NCI-H187 treated with DMSO at 0.1 percent for 48 hours (cell line): Measurements from ENCODE around the gene NCOR2.

Source experiments
- DNase-seq: peaks from one replicate; lab custom pipeline; 2025; lab: John Stamatoyannopoulos, UW

The NCOR2 gene

DNA sequence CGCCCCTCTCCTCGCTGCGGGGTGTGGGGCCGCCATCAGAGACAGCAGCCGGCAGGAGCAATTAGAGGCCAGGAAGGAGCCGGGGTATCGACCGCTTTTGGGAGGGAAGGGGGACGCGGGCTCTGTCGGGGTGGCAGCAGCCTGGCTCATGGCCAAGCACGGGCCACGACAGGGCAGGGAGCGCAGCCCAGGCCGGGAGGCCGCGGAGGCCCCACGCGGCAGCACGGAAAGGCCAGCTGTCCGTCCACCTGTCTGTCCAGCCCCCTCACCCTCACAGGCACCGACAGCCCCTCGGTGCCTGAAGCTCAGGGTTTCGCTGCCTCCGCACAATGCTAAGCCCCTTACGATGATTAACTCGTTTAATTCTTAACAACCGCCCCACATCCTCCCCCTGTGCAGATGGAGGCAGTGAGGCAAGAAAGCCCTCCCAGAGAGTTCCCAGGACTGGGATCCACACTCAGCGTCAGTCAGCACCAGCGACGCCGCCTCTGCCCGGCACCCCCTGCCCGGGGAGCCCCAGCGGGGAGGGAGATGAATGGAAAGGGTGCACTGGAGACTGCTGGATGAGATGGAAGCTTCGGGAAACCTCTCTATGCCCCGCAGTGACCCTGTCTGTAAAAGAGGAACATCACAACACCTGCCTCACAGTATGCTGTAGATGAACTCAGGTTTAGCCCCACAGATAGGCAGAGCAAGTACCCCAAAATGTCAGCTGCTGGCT, 23.7 kb downstream of the NCOR2 start:
- no peak for DNase-seq

DNA sequence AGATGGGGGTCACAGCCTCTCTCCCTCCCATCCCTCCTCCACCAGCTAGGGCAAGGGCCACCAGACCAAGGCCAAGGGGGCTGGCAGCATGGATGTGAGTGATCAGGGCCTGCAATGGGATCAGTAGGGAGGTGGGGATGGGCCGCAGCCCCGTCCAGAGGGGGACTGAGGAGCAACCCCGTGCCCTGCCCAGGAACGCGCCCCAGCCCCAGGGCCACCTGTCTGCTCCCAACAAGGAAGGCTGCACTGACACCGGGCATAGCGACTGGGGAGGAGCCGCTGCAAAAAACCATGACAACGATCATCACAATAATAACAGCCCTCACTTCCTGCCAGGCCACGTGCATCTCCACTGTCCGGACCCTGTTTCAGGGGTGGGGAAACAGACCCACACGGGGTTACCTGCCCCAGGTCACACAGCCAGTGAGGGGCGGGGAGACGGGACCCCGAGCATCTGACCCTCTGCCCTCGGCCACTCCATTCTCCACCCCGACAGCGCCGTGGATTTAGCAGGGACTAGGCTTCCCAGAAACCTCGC, 24.3 kb downstream of the NCOR2 start:
- no peak for DNase-seq

DNA sequence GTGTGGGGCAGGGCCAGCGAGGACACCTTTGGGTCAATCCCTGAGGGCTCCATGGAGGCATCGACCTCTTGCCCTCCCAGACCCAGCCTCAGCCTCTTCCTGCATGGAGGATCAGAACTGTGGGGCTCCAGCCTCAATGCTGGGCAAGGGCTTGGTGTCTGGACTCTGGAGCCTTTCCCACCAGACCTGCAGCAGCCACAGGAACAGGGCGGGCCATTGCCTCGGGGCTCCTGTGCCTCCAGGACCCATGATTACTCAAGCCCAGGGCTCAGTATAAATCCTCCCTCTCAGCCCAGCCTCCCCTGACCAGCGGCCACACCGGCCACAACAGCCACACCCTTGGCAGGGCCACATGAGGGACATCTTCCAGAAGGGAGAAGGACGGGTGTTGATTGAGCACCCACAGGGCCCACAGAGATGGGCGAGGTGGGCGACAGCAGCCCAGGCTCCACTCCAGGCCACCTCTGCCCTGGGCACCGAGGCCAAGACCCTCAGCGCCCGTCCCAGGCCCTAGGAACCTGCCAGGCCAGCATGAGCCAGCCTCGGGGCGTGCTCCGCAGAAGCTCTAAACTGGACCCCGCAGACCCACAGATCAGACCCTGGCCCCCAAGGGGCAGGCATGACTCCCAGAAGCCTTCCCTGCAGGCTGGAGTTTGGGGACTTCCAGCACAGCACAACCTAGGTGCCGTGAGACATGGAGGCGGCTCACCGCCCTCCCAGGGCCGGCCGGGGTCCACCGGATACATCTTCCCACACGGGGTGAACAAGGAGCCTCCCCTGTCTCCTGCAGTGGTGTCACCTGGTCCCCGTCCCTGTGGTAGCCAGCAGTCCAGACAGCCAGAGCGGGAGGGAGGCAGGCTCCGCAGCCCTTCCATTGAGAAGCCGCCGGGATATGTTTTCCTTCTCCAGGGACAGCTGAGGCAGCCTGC, 25.1 kb downstream of the NCOR2 start:
- no peak for DNase-seq

DNA sequence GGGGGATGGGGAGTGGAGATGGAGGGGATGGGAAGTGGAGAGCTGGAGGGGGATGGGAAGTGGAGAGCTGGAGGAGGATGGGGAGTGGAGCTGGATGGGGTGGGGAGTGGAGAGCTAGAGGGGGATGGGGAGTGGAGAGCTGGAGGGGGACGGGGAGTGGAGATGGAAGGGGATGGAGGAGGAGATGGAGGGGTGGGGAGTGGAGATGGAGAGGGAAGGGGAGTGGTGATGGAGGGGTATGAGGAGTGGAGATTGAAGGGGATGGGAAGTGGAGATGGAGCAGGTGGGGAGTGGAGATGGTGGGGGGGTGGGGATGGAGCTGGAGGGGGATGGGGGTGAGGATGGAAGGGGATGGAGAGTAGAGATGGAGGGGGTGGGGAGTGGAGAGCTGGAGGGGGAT, 26.1 kb downstream of the NCOR2 start:
- DNase-seq = no peak

DNA sequence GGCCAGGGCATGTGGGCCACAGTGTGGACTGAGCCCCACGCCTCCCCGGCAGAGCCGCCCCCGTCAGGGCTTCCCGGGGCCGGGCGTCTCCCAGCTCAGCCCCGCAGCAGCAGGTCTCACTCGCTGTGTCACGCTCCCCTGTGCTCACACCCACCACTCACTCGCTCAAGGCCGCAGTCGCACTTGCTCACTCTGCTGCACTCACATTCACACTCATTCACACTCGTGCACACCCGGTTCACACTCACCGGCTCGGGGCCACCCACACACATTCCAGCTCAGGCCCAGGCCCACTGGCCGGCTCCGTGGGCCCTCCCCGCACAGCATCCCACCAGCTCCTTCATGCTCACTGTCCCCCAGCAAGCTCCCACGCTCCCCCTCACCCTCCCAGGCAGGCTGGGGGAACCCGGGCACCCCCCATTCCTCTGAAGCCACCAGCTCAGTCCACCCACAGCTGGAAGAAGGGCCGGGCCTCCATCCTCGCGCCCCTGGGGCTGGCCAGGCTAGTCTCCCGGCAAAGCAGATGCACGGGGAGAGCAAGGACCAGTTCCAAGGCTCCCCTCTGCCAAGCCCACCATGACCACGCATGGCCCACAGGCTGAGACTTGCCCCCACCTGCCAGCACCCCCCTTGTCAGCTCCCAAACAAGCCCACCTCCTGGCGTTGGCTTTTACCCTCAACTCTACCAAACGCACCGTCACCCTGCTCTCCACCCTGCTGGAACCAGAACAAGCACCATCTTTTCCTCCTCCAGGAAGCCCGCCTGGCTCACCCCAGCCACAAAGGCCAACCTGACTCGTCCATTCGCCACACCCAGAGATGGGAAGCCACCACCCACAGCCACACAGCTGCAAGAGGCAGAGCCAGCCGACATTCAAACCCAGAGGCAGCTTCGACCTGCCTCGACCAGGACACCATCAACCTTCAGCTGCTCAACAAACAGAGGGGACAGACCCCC, 28.0 kb downstream of the NCOR2 start:
- DNase-seq = no peak

DNA sequence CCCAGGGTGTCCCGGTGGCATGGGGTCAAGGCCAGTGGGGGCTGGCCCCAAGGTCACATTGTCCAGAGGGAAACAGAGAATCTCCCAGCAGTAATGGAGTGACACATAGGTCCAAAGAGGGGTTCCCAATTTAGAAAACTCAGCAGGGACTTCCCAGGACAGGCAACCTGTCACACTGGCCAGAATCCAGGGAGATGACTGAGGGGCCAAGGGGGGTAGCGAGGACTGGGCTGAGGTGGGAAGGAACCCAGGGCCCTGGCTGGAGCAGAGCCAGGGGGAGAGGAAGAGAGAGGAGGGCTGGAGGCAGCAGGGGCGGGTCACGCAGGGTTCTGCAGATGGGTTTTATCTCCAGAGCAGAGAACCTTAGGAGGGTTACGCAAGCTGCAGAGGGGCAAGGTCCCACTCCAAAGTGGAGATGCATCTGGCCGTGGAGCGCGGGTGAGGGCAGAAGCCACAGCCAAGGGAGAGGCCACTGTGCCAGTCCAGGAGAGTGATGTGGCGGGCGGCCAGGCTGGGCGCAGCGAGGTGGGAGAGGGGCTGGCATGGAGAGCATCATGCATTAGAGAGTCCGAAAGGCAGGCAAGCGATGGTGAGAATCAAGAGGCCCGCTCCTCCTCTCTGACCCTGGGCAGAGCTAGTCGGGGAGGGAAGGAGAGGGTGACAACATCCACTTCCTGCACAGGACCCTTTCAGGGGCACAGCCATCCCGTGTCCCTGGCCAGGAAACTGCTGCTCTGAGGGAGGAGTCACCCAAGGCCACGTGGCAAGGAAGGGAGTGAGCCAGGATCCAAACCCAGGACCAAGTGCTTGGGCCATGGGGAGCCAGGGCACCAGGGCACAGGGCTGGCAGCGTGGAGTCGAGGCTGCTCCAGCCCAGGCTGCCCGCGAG, 29.0 kb downstream of the NCOR2 start:
- no peak for DNase-seq

DNA sequence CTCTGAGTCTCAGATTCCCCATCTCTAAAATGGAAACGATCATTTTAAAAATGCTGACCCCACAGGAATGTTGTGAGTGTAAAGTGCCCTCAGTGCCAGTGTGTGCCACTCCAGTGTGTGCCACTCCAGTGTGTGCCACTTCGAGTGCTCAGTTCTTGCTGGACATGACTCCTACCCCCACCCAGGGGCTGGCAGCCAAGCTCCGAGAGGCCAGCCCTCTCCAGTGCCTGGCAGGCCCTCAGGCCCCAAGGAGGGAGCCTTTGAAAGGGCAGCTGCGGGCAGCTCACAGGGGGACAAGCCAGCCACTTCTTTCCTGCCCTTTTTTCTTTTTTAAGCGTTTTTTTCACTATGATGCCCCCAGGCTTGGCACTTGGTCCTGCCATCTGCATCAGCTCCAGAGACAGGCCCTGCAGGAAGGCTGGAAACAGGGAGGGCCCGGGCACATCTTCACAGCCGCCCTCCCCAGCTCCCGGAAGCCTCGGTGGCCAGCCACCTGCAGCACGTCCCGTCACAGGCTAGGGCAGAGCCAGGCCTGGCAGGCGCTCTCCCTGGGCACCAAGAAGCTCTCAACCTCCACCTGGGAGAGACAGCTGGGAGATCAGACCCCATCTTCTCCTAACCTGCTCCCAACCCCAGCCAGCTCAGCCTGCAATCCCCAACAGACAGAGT, 29.8 kb downstream of the NCOR2 start:
- no peak for DNase-seq

DNA sequence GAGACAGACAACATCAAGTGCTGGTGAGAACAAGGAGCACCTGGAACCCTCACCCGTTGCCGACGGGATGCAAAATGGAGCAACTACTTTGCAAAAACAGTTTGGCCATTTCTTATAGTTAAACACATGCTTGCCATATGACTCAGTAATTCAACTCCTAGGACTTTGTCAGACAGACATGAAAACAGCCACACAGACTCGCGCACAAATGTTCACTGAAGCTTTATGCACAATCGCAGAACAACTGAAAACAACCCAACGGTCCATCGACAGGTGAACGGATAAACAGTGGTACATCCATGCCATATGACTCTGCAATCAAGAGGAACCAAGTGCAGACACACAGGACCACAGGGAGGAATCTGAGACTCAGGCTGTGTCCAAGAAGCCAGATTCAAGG, 30.8 kb downstream of the NCOR2 start:
- DNase-seq = no peak

DNA sequence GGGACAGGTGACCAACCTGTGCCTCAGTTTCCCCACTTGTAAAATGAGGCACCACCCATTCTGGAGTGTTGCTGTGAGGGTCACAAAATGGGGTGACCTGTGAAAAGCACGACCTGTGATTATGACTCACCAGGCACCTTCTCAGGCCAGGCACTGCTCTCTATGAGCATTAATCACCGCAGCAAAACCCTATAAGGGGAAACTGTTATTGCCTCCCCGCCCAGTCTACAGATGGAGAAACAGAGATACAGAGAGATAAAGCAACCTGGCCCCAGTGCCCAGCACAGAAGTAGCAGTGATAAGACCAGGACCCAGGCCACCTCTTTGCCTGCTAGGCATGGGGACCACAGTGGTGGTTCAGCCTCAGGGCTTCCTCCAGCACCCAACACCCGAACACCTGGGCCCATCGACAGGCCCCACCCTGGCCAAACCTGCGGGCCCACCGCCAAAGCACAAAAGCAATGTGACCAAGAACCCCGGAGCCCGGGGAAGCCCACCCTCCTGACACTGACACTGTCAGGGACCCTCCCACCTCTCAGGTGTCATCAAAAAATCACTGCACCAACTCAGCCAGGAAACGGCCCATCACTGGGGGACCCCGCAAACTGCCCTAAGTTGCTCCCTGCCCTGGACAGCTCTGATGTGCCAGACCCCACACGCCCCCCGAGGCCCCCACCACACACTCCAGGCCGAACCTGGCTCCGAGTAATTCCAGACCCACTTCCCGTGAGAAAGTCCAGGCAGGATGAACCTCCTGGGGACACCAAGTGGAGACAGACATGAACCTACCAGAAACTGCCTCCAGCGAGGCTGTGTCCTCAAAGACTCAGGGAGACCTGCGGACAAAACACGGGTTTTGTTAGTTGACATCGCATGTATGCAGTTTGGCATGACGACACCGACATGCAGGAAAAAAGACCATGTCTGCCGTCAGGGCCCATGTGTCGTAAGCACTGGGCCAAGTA, 32.4 kb downstream of the NCOR2 start:
- no peak for DNase-seq

DNA sequence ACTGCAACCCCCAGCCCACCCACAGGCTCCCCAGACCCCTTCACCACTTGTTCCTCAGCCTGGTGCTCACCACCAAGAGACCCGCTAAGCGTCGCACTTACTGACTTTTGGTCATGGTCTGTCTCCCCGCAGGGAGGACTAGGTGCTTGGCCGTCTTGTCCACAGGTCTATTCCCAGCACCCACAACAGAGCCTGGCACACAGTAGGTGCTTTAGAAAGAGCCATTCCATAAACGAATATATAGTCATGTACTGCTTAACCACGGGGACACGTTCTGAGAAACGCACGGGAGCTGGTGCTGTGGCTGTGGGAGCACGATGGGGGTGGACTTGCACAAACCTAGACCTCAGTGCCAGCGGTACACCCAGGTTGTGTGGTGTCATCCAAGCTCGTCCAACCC, 34.0 kb downstream of the NCOR2 start:
- no peak for DNase-seq

DNA sequence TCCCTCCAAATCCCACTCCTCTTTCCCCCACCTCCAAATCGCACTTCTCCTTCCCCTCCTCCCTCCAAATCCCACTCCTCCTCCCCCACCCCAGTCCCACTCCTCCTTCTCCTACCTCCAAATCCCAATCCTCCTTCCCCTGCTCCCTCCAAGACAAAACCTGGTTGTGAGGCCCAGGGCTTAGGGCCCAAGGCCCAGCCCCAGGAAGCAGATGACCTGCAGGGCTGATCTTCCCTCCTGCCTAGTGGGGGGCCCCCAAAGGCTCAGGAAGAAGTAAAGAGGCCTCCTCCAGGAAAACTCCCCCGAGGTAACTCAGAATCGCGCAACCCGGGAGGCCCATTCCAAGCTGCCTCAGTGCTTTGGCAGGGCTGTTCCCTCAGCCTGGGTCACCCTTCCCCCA, 34.4 kb downstream of the NCOR2 start:
- DNase-seq = no peak

DNA sequence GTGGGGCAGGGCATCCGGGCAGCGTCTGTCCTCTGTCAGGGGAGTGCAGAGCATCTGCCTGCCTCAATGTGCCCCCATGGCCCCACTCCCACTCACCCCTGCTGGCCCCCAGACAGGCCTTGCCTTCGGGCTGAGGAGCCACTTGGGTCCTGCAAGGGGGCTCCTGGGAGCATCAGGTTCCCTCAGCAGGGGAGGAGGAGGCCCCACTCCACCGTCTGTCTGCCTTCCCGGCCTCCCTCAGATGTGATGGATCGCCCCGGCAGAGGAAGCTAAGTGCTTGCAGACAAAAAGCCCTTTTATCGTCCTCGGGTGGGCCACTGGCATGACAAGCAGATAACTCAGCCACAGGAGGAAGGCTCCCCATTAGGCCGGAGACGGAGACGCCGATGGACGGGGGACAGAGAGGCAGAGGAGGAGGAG, 35.1 kb downstream of the NCOR2 start:
- DNase-seq = no peak

DNA sequence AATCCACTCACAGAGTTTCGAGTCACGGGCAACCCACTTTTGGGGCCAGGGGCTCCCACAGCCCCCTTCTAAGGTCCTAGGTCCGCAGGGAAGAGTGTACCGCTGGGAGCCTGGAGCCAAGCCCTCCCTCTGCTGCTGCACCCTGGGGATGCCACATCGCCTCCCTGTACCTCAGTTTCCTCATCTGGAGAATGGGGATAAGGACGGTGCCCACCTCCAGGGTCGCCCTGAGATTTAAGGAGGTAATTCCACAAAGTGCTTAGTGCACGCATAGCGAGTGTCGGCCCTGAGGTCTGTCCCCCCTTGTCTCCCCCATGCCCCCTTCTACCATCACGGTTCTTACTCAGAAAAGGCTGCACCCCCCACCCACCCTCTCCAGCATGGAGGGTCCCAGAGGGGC, 35.5 kb downstream of the NCOR2 start:
- DNase-seq = no peak

DNA sequence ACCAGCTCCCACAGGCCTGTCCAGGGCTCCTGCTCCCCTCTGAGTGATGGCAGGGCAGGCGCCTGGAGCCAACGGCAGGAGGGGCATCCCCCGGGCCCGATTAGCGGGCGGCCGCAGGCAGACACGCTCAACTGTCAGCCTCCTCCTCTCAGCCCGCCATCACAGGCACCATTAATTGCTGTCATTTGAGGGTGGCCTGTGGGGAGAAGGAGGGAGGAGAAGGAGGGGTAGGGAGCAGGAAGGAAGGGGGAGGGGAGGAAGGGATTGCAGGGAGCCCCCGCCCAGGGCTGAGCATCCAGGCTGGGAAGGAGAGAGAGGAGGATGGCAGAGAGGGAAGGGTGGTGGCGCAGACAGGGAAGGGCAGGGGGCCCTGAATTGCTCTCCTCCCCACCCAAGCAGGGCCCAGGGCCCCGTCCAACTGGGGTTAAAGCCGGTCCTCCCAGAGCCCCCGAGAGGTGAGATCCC, 36.1 kb downstream of the NCOR2 start:
- no peak for DNase-seq

DNA sequence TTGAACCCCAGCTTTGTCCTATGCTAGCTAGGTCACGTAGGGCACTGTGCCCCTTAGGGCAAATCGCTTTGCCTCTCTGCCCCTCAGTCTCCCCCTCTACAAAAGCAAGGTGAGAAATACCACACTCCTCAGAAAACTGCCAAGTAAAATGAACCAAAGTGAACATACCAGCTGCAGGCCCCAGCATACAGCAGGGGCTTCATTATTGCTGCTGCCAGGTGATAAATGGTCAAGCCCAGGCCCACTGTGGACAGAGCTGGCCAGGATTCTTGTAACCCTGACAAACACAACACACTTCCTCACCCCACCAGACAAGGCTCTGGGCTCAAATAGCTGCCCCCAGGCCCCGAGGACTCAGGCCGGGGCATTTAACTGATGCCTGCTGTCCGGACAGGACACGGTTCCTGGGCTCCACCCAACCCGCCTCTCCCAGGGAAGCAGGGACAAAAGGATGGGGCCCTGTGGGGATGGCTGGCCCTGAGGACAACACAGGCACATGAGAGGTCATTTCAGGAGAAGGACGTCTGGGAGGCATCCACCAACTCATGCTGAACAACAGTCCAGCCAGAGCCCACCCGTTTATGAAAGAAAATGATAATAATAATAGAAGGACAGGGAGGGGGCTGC, 36.7 kb downstream of the NCOR2 start:
- no peak for DNase-seq

DNA sequence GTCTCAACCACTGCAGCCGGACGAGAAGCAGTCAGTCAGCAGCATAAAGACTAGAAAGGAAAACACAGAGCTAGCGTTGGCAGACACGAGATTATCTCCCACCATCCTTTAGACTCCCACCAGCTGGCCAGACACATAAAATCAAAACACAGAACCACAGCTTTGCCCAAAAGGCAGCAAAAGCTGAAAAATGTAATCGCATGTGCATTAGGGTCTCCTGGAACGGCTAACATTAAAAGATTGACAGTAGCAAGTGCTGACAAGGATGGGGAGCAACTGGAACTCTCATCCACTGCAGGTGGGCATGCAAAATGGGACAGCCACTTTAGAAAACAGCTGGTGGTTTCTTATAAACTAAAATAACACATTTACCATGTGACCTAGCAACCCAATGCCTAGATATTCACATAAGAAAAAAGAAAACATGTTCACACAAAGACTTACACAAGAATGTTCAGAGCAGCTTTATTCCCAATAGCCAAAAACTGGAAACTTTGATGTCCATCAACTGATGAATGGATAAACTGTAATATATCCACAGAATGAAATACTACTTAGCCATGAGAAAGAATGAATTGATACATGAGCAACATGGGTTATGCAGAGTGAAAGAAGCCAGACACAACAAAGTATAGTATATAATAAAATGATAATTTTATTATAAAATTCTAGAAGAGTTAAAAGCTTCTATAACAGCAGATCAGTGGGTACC, 37.7 kb downstream of the NCOR2 start:
- no peak for DNase-seq

DNA sequence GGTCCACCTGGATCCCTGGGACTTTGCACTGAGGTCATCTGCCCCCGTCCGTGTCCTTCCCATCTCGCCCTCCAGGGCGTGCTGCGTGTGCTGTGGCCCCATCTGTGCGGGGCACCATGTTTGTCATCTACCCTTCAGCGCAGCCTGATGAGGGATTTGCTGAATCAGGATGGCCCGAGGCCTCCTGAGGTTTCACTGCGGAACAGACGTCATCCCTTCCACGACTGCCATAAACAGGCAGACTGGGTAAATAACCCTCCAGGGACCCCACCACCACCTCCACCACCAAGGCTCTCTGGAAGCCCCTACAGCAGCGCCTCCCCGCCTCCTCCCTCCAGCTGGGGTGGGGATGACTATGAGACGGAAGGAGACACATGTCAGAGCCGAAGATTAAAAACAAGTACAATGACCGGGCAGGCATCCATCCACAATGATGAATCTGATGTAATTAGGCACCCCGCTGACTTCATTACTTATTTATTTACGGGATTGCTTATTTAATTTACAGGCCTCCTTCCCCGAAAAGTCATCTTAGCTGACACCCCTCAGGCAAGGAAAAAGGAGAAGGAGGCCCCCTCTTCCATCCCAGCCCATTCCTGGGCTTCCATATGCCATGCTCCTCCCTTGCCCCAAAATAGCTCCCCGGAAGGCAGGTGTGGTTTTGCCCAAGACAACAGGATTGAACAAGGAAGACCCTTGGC, 39.4 kb downstream of the NCOR2 start:
- DNase-seq = no peak
